ENCODE results near the gene RUSC1. TPM values are rescaled to one million over a fixed set of nuclear protein-coding genes. Genes with fewer than 3 reads are reported as not detected.
"Not testable (repeated sequence)": the region's sequence is repeated elsewhere in the genome, so short reads cannot be mapped to it uniquely, and the experiment has no call there.

The RUSC1 gene
- total RNA-seq, 2 donors from 2014 or later = 22.3 to 30.0 TPM

GRCh38 chr1:155285631-155286044, 35.1 kb upstream of the RUSC1 start:
- H3K9me3 Mint-ChIP-seq = no peaks in the 10 kb centered on the region
- no peak overlapping the region for H3K4me3 Mint-ChIP-seq
- no peak overlapping the region for H3K27ac Mint-ChIP-seq
- H3K4me1 Mint-ChIP-seq = no peaks in the 10 kb centered on the region
- H3K27me3 Mint-ChIP-seq = no peaks in the 10 kb centered on the region
- H3K36me3 Mint-ChIP-seq (ENCODE audit: low read depth) = no peaks in the 10 kb centered on the region
- ATAC-seq (replicated peaks) = no peak

DNA sequence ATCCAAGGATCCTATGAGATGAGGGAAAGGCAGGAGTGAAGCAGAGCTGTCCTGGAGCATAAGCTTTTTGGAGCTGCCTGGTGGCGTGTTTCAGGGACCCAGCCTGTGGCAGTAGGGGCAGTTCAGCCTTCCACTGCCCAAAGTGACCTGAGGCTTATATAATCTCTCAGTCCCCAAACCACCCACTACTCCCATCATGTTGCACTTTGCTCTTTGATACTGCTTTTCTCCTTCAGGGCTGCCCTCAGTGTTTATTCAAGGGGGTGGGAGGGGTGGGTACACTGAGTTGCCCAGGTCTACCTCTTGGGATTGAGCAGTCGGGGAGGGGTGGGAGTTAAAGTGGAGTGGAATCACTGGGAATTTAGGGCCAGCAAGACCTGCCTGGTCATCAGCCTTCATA, 34.1 kb upstream of the RUSC1 start:
- Mint-ChIP-seq H3K4me3 (no peak overlapping the region), H3K9me3 (no peaks in the 10 kb centered on the region), H3K36me3 (ENCODE audit: low read depth) (no peaks in the 10 kb centered on the region), H3K4me1 (no peaks in the 10 kb centered on the region), H3K27me3 (no peaks in the 10 kb centered on the region), H3K27ac (no peak overlapping the region)
- ATAC-seq (replicated peaks) = no peak

- no peaks in the 10 kb centered on the region for H3K36me3 Mint-ChIP-seq (ENCODE audit: low read depth)
- no peak for ATAC-seq (replicated peaks)
- no peak overlapping the region for H3K27ac Mint-ChIP-seq
Measured at GRCh38 chr1:155287987-155288543, 32.6 kb upstream of the RUSC1 start.

DNA sequence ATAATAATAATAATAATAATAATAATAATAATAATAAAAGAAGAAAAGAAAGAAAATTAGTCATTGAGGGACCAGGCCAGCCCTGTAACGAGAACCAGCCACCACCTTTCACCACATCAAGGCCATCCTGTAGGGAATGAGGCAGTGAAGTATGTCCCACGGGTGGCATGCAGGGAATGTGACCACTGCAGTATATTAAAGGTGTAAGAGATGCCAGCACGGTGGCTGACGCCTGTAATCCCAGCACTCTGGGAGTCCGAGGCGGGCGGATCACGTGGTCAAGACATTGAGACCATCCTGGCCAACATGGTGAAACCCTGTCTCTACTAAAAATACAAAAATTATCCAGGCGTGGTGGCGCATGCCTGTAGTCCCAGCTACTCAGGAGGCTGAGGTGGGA, 29.7 kb upstream of the RUSC1 start:
- H3K4me1 Mint-ChIP-seq; H3K36me3 Mint-ChIP-seq (ENCODE audit: low read depth); H3K9me3 Mint-ChIP-seq; H3K4me3 Mint-ChIP-seq; ATAC-seq (replicated peaks); H3K27ac Mint-ChIP-seq: not testable (repeated sequence)
- H3K27me3 Mint-ChIP-seq = peaks cover 13% of the 10 kb centered on the region

More at GRCh38 chr1:155287987-155288543, 32.6 kb upstream of the RUSC1 start:
- Mint-ChIP-seq H3K4me1 (no peaks in the 10 kb centered on the region), H3K4me3 (no peak overlapping the region), H3K27me3 (no peaks in the 10 kb centered on the region), H3K9me3 (no peaks in the 10 kb centered on the region)

DNA sequence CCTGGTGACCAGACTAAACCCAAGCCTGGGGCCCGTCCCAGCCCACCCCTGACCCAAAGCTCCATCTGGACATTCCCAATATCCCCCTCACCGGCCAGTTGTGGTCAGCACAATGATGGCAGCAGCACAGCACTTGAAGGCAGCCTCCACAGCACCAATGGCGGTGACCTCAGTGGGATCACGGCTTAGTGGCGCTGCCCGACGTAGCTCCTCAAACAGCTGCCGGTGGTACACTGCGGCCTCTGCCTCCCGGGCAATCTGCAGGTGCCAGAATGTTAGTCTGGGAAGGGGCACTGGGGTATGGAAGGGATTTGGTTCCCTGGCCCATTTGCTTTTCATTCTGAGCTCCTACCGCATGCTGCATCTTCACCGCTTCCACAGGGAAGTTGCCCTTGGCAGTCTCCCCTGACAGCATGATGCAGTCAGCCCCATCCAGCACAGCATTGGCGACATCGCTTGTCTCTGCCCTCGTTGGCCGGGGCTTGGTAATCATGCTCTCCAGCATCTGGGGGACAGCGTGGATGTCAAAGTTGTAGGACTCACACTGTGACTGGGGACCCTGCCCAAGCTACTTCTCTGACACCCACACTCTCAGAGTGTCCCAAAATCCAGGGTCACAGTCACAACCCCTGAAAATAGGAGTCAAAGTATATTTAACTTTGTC, 27.5 kb upstream of the RUSC1 start:
- no peaks in the 10 kb centered on the region for H3K9me3 Mint-ChIP-seq
- no peaks in the 10 kb centered on the region for H3K36me3 Mint-ChIP-seq (ENCODE audit: low read depth)
- no peak overlapping the region for H3K27ac Mint-ChIP-seq
- no peaks in the 10 kb centered on the region for H3K4me1 Mint-ChIP-seq
- H3K27me3 Mint-ChIP-seq = peaks cover 29% of the 10 kb centered on the region
- H3K4me3 Mint-ChIP-seq = no peak overlapping the region
- no peak for ATAC-seq (replicated peaks)

- Mint-ChIP-seq H3K27ac (no peak overlapping the region), H3K4me1 (no peaks in the 10 kb centered on the region), H3K36me3 (ENCODE audit: low read depth) (no peaks in the 10 kb centered on the region), H3K9me3 (no peaks in the 10 kb centered on the region), H3K4me3 (peak overlapping the region; percentile 10), H3K27me3 (peaks cover 29% of the 10 kb centered on the region)
- no peak for ATAC-seq (replicated peaks)
Measured at GRCh38 chr1:155294520-155295182, 26.0 kb upstream of the RUSC1 start.

GRCh38 chr1:155295183-155295941, 25.3 kb upstream of the RUSC1 start:
- no peak for ATAC-seq (replicated peaks)
- Mint-ChIP-seq H3K9me3 (no peaks in the 10 kb centered on the region), H3K27ac (no peak overlapping the region), H3K27me3 (peaks cover 29% of the 10 kb centered on the region), H3K4me3 (no peak overlapping the region), H3K4me1 (no peaks in the 10 kb centered on the region), H3K36me3 (ENCODE audit: low read depth) (no peaks in the 10 kb centered on the region)

DNA sequence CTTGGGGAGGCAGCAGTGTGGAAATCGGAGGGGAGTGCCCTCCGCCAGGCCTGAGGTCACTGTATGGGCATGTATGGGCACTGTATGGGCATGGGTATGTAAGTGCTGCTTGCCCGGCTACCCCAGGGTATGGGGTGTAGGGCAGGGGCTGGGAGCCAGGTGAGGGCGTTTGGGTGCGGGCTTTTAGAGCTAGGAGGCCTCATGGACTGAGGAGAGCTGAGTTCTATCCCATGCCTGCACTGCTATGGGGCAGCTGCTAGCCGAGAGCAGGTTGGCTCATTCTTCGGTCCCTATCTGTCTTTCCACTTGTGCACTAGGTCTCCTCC, 24.8 kb upstream of the RUSC1 start:
- no peaks in the 10 kb centered on the region for H3K9me3 Mint-ChIP-seq
- no peak overlapping the region for H3K4me3 Mint-ChIP-seq
- no peaks in the 10 kb centered on the region for H3K4me1 Mint-ChIP-seq
- no peak for ATAC-seq (replicated peaks)
- no peak overlapping the region for H3K27ac Mint-ChIP-seq
- peaks cover 29% of the 10 kb centered on the region for H3K27me3 Mint-ChIP-seq
- H3K36me3 Mint-ChIP-seq (ENCODE audit: low read depth) = no peaks in the 10 kb centered on the region

GRCh38 chr1:155296661-155297060, 24.0 kb upstream of the RUSC1 start:
- H3K36me3 Mint-ChIP-seq (ENCODE audit: low read depth) = no peaks in the 10 kb centered on the region
- H3K27ac Mint-ChIP-seq = no peak overlapping the region
- H3K9me3 Mint-ChIP-seq = no peaks in the 10 kb centered on the region
- no peaks in the 10 kb centered on the region for H3K4me1 Mint-ChIP-seq
- no peak overlapping the region for H3K4me3 Mint-ChIP-seq
- no peak for ATAC-seq (replicated peaks)
- H3K27me3 Mint-ChIP-seq = peaks cover 29% of the 10 kb centered on the region

- ATAC-seq (replicated peaks) = no peak
- Mint-ChIP-seq H3K9me3 (no peaks in the 10 kb centered on the region), H3K27me3 (peaks cover 29% of the 10 kb centered on the region), H3K4me3 (no peak overlapping the region), H3K4me1 (no peaks in the 10 kb centered on the region), H3K36me3 (ENCODE audit: low read depth) (no peaks in the 10 kb centered on the region), H3K27ac (no peak overlapping the region)
Measured at GRCh38 chr1:155297384-155297783, 23.3 kb upstream of the RUSC1 start.

GRCh38 chr1:155300024-155300423, 20.7 kb upstream of the RUSC1 start:
- Mint-ChIP-seq H3K9me3 (no peaks in the 10 kb centered on the region), H3K36me3 (ENCODE audit: low read depth) (no peaks in the 10 kb centered on the region), H3K27ac (no peak overlapping the region), H3K4me3 (no peak overlapping the region), H3K27me3 (peaks cover 21% of the 10 kb centered on the region), H3K4me1 (no peaks in the 10 kb centered on the region)
- ATAC-seq (replicated peaks) = no peak

GRCh38 chr1:155300553-155301329, 20.0 kb upstream of the RUSC1 start:
- Mint-ChIP-seq H3K27ac (no peak overlapping the region), H3K9me3 (no peaks in the 10 kb centered on the region)
- ATAC-seq (replicated peaks) = no peak

GRCh38 chr1:155301342-155301841, 19.3 kb upstream of the RUSC1 start, which contains the start of gene PKLR:
PKLR (minus strand) TSS chr1:155301438; CDS start chr1:155301395, 43 bp downstream.
- ATAC-seq (replicated peaks) = no peak
- no peaks in the 10 kb centered on the region for H3K9me3 Mint-ChIP-seq

More at GRCh38 chr1:155300553-155301329, 20.0 kb upstream of the RUSC1 start:
- no peaks in the 10 kb centered on the region for H3K36me3 Mint-ChIP-seq (ENCODE audit: low read depth)
- no peaks in the 10 kb centered on the region for H3K4me1 Mint-ChIP-seq
- peaks cover 18% of the 10 kb centered on the region for H3K27me3 Mint-ChIP-seq
- H3K4me3 Mint-ChIP-seq = no peak overlapping the region

DNA sequence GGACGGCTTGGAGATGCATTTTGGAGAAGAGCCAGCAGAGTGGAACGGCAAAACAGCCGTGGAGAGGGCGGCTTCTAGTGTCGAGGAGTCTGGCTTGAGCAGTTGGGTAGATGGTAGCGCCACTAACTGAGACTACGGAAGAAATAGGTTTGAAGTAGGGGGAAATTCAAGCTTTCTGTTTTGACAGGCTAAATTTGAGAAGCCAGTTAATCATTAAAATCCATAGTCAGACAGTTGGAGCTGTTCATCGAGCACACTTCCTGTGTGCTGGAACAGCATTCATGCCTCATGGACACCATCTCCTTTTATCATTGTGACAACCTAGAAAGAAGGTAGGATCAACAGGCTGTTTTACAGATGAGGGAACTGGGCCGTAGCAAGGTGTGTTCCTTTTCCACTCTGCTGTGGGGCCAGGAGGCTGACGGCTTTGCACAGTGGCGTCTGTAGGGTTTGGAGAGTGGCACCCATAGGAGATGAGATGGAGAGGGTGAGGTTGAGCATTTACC, 16.1 kb upstream of the RUSC1 start:
- no peak for ATAC-seq (replicated peaks)

More at GRCh38 chr1:155301342-155301841, 19.3 kb upstream of the RUSC1 start, which contains the start of gene PKLR:
- no peaks in the 10 kb centered on the region for H3K36me3 Mint-ChIP-seq (ENCODE audit: low read depth)
- no peak within 1 kb of the TSS for H3K27ac Mint-ChIP-seq
- no peak within 1 kb of the TSS for H3K4me3 Mint-ChIP-seq
- peaks cover 12% of the 10 kb centered on the region for H3K27me3 Mint-ChIP-seq
- no peaks in the 10 kb centered on the region for H3K4me1 Mint-ChIP-seq

More for the DNA sequence above, 16.1 kb upstream of the RUSC1 start:
- Mint-ChIP-seq H3K4me3 (no peak overlapping the region), H3K36me3 (ENCODE audit: low read depth) (peaks cover 16% of the 10 kb centered on the region), H3K27me3 (no peaks in the 10 kb centered on the region), H3K27ac (peak overlapping the region; percentile 65), H3K4me1 (no peaks in the 10 kb centered on the region), H3K9me3 (no peaks in the 10 kb centered on the region)
